HG02759 (cell line): ENCODE measurements around the gene ZNF24.

Experiments
- ATAC-seq: cut with Tn5 transposase; IDR thresholded peaks from one replicate; pipeline ENCODE4 v1.9.1; 2021; ENCODE audit warnings: mild to moderate bottlenecking, moderate library complexity; ENCODE audit not compliant: unreplicated experiment

Gene ZNF24

GRCh38 chr18:35343936-35344735 lies at the start of gene ZNF24:
Gene ZNF24 (minus strand): TSS chr18:35344420. CDS start chr18:35340650, 3,770 bp downstream.
- peak; percentile 94 for ATAC-seq

- no peak for ATAC-seq
Observed at GRCh38 chr18:35393716-35394115, 49.5 kb upstream of the ZNF24 start.

DNA sequence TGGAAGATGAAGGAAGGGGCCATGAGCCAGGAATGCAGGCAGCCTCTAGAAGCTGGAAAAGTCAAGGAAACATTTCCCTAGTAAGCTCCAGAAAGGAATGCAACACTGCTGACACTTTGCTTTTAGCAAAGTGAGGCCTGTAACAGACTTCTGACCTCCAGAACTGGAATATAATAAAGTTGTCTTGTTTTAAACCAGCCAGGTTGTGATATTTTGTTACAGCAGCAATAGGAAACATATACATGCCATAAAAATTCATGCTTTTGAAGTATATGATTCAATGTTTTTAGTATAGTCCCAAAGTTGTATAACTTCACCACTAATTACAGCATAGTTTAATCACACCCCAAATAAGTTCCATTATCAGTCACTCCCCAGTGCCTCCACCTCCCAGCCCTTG lies 48.2 kb upstream of the ZNF24 start:
- no peak for ATAC-seq

DNA sequence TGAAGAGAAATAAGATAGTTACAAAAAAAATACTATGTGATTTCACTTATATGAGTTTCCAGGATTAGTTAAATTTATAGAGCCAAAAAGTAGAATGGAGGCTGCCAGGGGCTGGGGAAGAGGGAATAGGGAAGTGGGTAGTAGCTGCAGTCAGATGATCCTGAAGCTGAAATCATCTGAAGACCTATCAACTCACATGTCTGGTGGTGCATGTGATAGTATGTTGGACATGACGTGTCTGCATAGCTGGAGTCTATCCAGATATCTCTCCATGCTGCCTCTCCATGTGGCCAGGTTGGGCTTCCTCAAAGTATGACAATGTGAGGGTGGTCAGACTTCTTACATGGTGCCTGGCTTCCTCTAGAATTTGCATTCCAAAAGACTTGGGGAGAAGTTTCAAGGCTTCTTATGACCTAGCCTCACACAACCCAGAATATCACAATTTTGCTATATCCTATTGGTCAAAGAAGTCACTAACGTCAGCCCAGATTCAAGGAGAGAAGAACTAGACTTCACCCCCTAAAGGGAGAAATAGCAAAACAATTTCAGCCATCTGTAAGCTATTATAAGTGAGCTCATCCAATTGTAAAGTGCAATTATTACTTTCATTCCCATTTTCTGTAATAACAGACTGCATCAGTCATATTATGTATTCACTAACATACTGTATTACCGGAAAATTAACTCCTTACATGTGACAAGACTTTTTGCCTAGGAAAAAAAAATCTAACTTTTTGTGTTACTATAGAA lies 46.9 kb upstream of the ZNF24 start:
- no peak for ATAC-seq

DNA sequence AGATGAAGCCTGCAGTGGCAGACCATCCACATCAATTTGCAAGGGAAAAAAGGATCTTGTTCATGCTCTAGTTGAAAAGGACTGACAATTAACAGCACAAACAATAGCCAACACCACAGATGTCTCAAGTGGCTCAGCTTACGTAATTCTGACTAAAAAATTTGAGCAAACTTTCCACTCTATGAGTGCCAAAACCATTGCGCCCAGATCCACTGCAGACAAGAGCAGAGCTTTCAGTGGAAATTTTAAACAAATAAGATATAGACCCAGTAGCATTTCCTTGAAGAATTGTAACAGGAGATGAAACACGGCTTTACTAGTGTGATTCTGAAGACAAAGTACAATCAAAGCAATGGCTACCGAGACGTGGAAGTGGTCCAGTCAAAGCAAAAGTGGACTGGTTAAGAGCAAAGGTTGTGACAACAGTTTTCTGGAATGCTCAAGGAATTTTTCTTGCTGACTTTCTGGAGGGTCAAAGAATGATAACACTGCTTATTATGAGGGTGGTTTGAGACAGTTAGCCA lies 44.9 kb upstream of the ZNF24 start:
- no peak for ATAC-seq

DNA sequence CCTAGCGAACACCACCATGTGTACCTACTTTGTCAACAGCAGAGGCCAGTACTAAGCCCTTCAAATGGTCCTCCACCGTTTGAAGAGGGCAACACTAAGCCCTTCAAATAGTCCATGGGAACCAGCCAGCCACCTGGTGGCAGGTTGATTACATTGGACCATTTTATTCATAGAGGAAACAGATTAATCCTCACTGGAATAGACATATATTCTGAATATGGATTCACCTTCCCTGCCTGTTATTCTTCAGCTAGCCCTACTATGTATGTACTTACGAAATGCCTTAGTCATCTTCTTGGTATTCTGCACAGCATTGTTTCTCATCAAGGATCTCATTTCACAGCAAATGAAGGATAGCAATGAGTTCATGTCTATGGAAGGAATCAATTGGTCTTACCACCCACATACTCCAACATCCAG lies 42.9 kb upstream of the ZNF24 start:
- peak; percentile 25 for ATAC-seq

DNA sequence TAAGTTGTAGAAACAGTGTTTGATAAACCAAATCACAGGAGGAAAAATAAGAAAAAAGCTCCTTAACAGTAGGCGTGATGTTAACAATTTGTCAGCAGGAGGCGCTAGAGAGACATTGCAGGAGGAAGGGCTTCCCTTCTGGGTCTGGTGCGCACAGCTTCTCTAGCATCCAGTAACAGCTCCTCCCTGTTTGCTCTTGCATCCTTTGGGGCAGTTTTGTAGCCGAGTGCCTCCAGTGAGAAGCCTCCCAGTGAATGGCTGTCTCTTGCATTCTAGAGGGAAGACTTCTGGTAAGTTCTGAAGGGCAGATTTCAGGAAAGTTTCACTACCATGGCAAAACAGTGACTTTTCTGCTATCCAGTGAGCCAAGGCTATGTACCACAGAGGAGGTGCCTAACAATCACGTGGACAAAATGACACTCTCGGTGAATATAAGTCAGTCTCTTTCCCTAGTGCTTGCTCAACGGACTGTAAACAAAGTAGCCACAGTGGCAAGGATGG lies 42.4 kb upstream of the ZNF24 start:
- peak; percentile 92 for ATAC-seq

DNA sequence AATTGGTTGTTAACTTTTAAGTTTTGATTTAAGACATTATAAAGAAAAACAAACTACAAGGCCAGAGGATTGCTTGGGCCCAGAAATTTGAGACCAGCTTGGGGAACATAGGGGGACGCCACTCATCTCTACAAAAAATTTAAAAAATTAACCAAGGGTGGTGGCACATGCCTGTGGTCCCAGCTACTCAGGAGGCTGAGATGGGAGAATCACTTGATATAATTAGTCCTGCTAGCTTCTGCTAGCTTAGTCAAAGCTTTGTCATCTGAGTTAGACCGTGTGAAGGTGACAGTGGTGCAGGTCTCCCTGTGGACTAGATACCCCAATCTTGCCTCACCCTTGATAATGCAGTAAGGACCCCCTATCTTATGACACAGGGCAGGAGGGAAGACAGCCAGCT lies 38.9 kb upstream of the ZNF24 start:
- ATAC-seq, result no peak

- ATAC-seq, result no peak
Observed at GRCh38 chr18:35379421-35379820, 35.2 kb upstream of the ZNF24 start.

- ATAC-seq, result no peak
Observed at GRCh38 chr18:35378574-35378896, 34.3 kb upstream of the ZNF24 start.

DNA sequence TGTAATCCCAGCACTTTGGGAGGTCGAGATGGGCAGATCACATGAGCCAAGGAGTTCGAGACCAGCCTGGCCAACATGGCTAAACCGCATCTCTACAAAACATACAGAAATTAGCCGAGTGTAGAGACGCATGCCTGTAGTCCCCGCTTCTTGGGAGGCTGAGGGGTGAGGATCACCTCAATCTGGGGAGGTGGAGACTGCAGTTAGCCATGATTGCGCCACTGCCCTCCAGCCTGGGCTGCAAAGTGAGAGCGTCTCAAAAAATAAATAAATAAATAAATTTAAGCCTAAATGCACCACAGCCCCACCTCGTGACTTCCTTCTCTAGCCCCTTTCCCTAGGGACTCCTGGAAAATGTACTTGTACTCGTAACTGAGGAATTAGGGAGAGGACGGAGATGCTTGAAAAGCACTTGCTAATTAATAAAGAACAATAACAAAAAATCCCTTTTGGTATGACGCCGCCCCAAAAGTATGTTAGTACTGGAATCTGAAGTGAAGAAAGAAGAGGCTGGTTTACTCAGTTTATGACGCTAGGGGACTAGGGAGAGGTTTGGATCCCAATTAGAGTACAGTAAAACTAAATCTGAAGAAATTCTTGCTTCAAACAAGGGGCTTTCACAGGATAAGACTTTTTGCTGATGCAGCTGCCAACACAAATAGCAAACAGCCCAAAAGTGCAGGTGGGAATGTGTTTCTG lies 33.8 kb upstream of the ZNF24 start:
- no peak for ATAC-seq

DNA sequence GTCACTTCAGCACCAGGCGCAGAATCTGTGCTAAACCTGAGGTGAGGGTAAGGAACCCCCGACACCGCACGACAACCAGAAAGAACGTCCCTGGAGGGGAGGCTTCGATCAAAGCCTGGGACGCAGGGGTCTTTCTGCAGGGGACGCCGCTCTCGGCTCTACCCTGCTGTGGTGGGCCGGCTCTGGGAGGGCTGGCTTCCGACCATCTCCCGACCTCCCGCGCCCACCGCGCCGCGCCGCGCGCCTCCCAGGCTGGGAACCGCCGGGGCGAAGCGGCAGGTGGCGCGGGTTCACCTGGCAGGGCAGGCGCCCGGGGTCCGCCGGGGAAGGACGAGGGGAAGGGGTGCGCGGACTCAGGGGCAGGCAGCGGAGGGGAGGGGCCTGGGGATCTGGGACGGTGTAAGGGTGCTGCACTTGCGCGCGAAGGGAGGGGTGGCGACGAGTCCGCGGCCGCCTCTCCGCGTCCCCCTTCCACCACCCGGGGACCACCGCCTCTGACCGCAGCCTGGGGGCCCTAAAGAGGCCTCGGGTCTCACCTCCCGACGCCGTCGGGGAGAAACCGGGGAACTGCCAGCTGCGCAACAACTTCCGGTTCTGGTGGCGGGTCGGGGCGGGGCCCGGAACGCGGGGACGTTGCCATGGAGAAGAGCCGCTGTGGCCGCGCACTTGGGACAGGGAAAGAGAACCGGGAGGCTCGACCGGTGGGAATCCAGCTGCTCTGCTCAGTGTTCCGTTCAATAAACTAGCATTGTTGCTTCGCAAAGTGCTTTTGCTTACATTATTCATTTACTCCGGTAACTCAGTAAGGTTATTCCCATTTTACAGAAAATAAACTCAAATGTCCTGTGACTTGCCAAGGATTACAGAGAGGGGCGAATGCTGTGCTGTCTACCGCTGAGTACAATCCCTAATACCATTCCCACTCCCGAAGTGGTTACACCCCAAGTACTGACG lies 32.8 kb upstream of the ZNF24 start, which contains the start of gene ZNF396:
TSS of gene ZNF396 (minus strand) at position 596 of the 954 bp plus-strand sequence. CDS start 3,045 bp downstream, outside the sequence.
- peak; percentile 89 for ATAC-seq

DNA sequence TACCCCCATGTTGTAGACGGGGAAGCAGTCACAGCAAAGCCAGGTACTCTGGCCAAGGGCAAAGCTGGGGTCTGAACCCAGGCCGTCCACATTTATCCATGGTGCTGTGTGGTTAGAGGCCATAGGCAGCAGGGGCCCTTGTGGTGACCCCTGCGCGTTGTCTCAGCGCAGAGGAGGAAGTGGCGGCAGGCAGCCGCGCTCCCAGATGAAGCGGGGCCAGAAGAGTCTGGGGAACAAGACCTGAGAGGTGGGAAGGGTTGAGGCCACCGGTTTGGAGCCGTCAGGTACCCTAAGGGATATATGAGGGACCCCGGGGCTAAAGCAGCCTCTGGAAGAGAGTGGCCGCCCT lies 32.1 kb upstream of the ZNF24 start:
- ATAC-seq, result peak; percentile 64

- no peak for ATAC-seq
Observed at GRCh38 chr18:35374708-35375107, 30.5 kb upstream of the ZNF24 start.

DNA sequence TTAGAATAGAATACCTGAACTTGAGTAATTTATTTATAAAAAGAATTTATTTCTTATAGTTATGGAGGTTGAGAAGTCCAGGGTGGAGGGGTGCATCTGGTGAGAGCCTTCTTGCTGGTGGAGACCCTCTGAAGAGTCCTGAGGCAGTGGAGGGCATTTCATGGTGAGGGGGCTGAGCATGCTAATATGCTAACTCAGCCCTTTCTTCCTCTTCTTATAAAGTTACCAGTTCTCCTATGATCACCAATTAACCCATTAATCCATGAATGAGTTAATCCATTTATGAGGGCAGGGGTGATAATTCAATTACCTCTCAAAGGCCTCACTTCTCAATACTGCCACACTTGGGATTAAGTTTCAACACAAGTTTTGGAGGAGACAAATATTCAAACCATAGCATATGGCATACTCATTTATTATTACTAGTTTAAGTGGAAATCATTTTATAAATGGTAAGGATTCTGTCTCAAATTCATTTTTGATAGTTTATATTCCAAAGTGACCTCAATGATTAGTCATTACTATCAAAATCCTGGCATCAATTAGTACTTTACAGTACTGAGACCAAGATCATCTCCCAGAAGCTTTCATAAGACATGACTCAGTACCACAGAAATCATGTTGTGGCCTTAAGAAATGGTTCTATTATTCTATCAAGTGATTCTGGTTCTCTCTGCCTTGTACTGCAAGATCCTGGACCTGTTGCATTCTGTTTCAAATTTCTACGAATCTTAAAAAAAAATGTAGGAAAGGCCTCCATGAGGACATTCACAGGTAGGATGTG lies 27.4 kb upstream of the ZNF24 start:
- no peak for ATAC-seq

DNA sequence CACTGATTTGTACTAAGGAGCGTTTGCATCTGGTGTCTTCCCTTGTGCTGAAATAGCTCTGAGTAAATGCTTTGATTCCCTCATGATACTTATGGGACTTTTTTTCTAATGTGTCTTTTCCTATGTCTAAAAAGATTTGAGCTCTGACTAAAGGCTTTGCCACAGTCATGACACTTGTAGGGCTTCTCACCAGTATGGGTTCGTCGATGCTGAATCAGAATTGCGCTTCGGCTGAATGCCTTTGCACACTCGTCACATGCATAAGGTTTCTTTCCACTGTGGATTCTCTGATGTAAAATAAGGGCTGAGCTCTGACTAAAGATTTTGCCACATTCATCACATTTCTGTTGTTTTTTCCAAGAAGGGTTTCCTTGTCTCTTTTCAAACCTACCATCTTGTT lies 24.9 kb upstream of the ZNF24 start:
- ATAC-seq, result no peak

- no peak for ATAC-seq
Observed at GRCh38 chr18:35368595-35368994, 24.4 kb upstream of the ZNF24 start.

DNA sequence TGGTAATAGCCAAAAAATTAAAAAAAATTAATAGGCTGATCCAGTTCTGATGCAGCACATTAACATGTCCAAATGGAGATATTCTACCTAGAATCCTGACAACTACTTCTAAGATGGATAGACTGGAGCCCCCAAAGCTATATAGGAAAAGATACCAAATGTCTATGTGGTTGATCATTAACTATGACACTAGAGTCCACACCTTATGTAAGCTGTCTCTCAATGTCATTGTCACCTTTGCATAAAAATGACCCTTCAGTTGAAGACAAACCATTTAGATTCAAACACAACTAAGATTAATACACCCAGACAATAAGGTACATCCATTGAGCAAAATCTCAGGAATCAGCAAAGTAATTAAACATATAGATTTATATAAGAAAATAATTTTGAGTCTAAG lies 18.3 kb upstream of the ZNF24 start:
- no peak for ATAC-seq

DNA sequence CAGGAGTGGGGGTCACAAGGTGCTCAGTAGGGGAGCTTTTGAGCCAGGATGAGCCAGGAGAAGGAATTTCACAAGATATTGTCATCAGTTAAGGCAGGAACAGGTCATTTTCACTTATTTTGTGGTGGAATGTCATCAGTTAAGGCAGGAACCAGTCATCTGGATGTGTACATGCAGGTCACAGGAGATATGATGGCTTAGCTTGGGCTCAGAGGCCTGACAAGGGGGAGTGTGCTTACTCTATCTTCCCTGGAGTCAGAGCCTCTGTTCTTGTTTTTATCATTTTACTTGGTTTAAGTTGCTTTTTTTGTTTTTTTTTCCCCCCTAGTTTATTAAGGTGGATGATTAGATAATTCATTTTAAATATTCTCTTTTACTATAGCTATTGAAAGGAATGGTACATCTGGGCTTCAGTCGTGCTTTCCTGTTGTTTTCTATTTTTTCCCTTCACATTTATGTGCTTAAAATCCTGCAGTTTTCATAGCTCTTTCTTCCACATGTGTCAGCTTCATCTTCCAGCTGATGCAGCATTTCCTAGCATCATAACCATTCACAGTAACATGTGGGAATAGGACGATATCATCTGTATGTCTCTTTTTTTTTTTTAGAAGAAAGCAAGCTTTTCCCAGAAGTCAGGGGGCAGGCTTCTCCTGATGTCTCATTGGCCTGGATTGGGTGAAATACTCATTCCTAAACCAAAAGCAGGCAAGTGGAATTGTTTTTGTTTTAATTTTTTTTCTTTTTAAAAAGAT lies 17.5 kb upstream of the ZNF24 start:
- no peak for ATAC-seq
